HG02973 (cell line): ENCODE results near the gene MGLL.

Experiments
- ATAC-seq: cut with Tn5 transposase; IDR thresholded peaks from one replicate; pipeline ENCODE4 v1.9.1; 2021; ENCODE audit warnings: moderate library complexity; ENCODE audit not compliant: unreplicated experiment

MGLL gene

GRCh38 chr3:127730666-127731295 lies 91.5 kb downstream of the MGLL start:
- no peak for ATAC-seq

GRCh38 chr3:127730171-127730570 lies 92.1 kb downstream of the MGLL start:
- no peak for ATAC-seq

GRCh38 chr3:127729556-127730056 lies 92.7 kb downstream of the MGLL start:
- ATAC-seq: no peak

- no peak for ATAC-seq
Observed at GRCh38 chr3:127728417-127729015, 93.8 kb downstream of the MGLL start.

GRCh38 chr3:127726894-127727293 lies 95.4 kb downstream of the MGLL start:
- ATAC-seq: no peak

- no peak for ATAC-seq
Observed at GRCh38 chr3:127723011-127723567, 99.2 kb downstream of the MGLL start.

GRCh38 chr3:127722091-127722784 lies 100.1 kb downstream of the MGLL start:
- no peak for ATAC-seq

GRCh38 chr3:127720985-127721935 lies 101.1 kb downstream of the MGLL start:
- ATAC-seq: no peak

GRCh38 chr3:127720161-127720823 lies 102.0 kb downstream of the MGLL start:
- no peak for ATAC-seq

GRCh38 chr3:127719369-127719768 lies 102.9 kb downstream of the MGLL start:
- no peak for ATAC-seq

- ATAC-seq: no peak
Observed at GRCh38 chr3:127718916-127719290, 103.4 kb downstream of the MGLL start.

- no peak for ATAC-seq
Observed at GRCh38 chr3:127718245-127718915, 103.9 kb downstream of the MGLL start.

- no peak for ATAC-seq
Observed at GRCh38 chr3:127717357-127718244, 104.7 kb downstream of the MGLL start.

- ATAC-seq: no peak
Observed at GRCh38 chr3:127716384-127716783, 105.9 kb downstream of the MGLL start.

GRCh38 chr3:127715532-127715931 lies 106.8 kb downstream of the MGLL start:
- ATAC-seq: no peak

GRCh38 chr3:127714866-127715265 lies 107.4 kb downstream of the MGLL start:
- ATAC-seq: no peak

- no peak for ATAC-seq
Observed at GRCh38 chr3:127714125-127714571, 108.2 kb downstream of the MGLL start.
